Upper lobe of left lung (tissue), 4 donors: ENCODE measurements around the gene TBXAS1.

Experiments
- CTCF ChIP-seq, 6 experiments: fragments of 450-650 bp in 4 of 6; fragments of 200-600 bp in 2 of 6; sonication (generic) in 2 of 6; IDR thresholded peaks; one replicate each; pipeline ENCODE4 v1.5.1; 2016 to 2019; ENCODE audit warnings: antibody characterized with exemption in 6 of 6
- POLR2A ChIP-seq, 4 donors: fragments of 450-650 bp; IDR thresholded peaks; one replicate each; pipeline ENCODE4 v1.5.1; 2016 to 2017; ENCODE audit warnings: antibody characterized with exemption in 4 of 4, mild to moderate bottlenecking in 2 of 4

GRCh38 chr7:140027858-140028257 lies 198.8 kb downstream of the TBXAS1 start:
- TF ChIP-seq CTCF (IDR thresholded peaks at IDR 0.05): no peak
- TF ChIP-seq POLR2A (IDR thresholded peaks at IDR 0.05): no peak
